NCI-H748 (cell line): ENCODE results near the gene PRKCA.
A peak's percentile ranks its signal among the peaks of the same experiment; 100 is the strongest.

Source experiments
- DNase-seq: peaks from one replicate; lab custom pipeline; 2025; ENCODE audit not compliant: unreplicated experiment; lab: John Stamatoyannopoulos, UW

The PRKCA gene

DNA sequence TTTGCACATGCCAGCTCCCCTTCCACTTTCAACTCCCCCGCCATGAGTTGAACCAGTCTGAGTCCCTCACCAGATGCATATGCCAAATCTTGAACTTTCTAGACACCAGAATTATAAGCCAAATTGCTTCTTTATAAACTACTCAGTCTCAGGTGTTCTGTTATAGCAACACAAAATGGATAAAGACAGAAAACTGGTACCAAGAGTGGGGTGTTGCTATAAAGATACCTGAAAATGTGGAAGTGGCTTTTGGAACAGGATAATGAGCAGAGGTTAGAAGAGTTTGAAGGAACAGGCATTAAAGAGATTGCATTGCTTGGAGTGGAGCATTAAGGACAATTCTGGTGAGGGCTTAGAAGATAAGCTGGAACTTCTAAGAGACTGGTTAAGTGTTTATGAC lies 515.3 kb downstream of the PRKCA start:
- DNase-seq = no peak

DNA sequence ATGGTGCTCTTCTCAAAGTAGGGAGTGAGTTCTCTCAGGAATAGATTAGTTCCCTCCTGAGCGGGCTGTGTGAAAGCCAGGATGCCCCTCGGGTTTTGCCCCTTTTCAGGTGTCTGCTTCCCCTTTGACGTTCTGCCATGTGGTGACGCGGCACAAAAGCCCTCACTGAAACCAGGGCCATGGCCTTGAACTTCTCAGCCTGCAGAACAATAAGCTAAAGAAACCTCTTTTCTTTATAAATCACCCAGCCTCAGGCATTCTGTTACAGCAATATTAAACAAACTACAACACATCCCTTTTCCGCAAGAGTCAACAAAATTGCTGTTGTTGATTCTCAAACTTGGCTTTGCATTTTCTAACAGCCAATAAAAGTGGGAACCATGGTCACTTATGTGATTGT lies 517.1 kb downstream of the PRKCA start:
- DNase-seq = no peak

DNA sequence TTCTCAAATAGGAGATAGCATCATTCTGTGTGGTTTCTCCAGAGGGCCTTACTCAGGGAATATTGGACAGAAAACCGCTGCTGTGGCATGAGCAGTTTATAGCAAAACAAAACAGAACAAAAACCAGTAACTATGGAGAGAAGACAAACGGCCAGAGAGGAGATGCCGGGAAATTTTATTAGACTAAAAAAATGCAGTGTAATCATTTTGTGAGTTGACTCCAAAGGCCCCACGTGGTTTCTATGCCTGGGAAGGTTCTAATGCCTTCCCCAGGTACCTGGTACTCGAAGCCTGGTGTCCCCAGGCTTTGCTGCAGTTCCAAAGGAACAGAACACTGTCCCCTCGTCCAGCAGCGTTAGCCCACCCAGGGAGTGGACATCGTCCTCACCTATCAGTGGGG lies 519.6 kb downstream of the PRKCA start:
- no peak for DNase-seq

- no peak for DNase-seq
These were observed 524.4 kb downstream of the PRKCA start for GRCh38 chr17:66826856-66827255.

- no peak for DNase-seq
These were observed 527.0 kb downstream of the PRKCA start for GRCh38 chr17:66829386-66829864.

DNA sequence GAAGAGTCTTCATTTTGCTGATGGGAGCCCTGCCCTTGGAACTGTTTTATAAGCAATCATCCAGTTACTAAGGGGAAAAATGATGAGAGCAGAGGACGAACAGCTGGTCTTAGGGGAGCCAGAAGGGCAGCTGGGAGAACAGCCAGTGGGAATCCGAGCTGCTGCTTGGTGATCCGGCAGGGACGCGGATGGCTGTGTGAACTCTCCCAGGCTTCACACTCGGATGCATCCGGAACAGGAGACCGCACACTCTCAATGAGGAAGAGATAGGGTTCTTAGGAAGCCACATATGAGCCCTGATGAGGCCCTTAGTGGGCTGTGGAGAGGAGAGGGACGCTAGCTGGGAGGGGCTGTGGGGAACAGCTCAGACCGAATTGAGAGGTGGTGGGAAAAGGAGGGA lies 527.5 kb downstream of the PRKCA start:
- DNase-seq = no peak

- no peak for DNase-seq
These were observed 528.0 kb downstream of the PRKCA start for GRCh38 chr17:66830451-66830850.

DNA sequence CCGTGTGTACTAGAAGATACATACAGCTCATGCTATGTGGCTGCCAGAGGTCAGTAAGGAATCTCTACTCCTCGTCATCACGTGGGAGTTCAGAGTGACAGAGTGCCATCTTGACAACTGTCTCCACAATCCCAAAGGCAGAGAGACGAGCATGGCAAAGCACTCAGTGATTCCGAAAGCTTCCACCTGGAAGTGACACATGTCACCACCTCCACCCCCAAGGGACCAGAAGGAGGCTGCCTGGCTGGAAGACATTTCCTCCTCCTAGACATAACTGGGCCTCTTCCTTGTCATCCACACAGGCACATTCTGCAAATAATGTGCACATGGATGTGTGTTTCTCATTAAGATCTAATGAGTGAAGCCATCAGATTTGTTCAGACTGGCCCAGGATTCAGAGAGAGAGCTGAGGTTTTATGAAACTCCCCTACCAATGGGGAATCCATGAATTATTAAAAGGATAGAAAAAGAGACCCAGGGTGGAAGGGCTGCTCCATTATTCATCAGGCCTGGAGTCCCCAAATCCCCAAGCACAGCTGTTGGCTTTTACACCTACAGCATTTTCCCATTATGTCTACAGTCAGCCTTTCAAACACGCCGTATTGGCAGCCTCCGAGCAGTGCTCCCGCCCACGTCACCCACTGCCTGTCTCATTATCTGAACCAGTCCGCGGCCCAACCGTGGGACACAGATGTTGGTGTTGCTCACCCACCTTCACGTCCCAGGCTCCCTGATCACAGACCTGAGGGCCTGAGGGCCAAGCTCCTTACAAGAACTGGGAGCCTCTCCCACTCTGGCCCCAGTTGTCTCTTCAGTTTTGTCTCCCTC lies 529.2 kb downstream of the PRKCA start:
- DNase-seq = no peak

- DNase-seq = no peak
These were observed 530.8 kb downstream of the PRKCA start for GRCh38 chr17:66833201-66833600.

DNA sequence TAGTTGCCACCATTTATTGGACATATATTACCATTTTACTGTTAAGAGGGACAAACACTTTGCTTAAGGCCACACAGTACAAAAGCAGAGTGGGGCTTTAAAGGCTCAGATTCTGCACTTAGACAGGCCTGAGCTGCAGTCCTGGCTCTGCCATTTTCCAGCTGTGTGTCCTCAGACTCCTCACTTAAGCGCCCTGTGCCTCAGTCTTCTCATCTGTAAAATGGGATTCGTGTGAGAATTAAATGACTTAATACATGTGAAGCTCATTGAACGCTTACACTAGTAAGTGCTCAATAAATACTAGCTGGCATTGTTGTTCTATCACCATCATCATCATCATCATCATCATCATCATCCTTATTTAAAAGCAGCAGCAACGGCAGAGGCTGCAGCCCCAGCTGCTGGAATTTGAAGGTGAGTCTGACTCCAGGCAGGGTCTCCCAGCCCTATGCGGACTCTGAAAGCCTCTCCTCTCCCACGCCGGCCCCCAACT lies 532.1 kb downstream of the PRKCA start:
- no peak for DNase-seq

GRCh38 chr17:66834919-66835454 lies 532.6 kb downstream of the PRKCA start, which contains the start of gene CACNG5:
Gene CACNG5, plus strand, starts transcription at chr17:66835117. Its CDS starts 42,216 bp downstream, at chr17:66877333.
- peak; percentile 50 for DNase-seq

DNA sequence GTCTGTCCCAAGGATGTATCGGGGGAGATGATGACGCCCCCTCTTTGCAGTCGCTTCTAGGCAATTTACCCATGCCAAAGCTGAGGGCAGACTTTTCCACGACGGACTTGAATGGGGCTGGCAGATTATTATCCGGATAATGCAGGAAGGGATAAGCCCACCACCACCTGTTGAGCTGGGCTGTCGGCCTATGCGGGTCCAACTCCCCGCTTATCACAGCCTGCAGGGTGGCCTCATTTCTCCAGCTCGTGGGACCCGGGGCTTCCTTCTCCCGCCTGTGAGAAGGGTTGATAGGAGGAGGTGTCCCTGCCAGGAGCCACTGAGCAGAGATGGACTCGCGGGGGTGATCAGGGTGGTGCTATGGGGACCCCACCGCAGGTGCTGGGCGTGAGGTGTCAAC lies 533.1 kb downstream of the PRKCA start:
- DNase-seq = no peak

DNA sequence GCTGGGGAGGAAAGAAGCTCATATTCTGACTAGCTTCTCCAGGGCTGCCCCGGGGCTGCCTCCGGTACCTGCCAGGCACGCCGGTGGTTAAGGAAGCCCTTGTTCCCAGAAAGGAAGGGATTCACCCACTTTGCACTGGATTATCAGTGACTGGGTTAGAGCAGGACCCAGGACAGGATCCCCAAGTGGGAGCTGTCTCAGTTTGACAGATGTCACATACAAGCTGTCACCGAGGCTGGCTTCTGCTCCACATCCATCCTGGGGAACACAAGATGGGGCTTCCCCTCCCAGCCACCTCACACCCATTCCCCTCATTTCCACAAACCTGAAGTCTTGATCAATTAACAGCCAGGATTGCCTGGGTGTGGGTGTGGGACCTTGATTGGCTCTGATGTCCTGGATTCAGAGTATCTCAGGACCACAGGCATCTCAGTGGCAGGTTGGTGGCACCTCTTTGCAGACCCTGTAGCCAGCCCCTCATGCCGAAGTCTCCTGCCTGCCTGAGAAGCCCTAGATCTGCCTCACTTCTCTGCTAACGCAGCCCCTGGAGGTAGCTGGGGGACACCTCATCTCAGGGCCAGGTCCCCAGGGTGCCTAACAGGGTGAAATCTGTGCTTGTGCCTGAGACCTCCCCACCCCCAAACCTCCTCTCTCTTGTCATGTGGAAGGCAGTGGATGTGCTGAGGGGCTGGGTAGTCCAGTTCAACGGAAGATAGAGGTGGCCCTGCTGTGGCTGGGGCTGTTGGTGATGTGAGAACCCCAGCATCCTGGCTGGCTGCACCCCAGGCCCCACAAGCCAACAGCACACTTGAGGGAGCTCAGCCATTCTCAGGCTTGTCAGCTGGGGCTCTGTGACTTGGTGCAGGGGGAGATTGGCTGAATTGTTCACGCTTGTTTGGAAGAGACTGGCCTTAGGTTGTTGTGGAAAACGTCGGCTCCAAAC lies 533.9 kb downstream of the PRKCA start:
- DNase-seq = no peak

DNA sequence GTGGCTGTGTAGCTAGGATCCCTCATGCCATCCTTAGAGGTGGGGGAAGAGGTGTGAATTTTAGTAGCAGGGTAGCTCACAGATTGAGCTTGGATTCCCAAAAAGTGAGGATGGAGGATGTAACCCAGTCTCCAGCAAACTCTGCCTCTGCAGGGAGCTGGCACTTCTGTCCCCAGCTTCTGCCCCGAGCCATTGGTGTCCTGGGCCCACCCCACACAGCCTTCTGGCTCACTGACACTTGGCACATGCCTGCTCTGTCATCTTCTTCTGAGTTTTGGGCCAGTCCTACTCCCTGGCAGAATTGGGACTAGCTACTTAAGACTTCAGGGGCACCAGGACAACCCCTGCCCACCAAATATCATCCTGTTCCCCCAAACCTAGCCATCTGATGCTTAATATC lies 534.8 kb downstream of the PRKCA start:
- DNase-seq = no peak

DNA sequence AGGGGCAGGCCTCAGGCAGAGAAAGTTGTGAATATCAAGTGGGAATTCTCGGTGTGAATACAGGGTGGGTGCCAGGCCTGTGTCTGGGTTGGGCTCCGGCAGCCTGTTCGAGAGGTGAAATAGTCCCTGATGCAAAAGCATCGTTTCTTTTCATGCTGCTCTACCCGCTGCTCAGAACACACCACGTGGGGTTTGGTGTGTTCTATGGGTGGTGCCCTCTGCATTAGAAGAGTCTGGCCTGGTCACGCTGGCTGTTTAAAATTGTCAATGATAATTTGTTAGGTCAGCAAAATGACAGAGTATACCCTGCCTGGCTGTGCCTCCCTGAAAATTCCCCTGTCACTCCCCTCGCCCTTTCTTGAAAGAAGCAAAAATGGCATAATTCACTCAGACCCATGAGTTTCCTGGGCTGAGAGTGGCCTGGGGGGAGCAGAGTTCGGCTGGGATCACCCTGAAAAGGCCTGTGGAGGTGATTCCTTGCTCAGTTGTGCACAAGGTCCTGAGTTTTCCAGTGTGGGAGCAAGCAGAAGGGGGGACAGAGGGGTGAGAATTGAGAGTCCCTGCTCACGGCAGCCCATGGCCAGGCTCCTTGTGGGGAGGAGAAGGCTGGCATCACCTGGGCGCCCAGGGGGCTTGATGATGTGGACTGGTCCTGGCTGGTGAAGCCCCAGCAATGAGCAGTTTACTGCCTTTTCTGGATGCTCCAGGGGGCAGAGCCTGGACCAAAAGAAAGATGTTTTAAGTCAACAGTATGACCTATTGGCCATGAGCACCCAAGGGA lies 535.7 kb downstream of the PRKCA start:
- DNase-seq = no peak

DNA sequence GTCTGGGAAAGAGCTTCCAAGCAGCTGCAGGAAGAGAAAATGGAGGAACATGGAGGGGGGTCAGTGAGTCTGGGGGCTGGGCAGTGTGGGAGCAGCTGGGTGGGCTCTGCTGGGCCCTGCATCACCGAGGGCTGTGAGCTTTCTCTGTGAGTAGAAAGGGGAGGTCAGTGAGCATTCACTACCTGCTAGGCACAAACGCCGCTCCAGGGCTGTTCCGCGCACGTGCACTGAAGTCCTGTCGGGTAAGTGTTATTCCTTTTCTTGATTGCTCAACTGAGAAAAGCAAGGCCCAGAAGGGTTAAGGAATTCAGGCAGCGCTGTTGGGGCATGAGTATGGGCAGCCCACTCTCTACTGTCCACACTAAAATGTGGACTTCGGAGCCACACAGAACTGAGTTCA lies 537.2 kb downstream of the PRKCA start:
- DNase-seq = no peak

GRCh38 chr17:66840061-66840460 lies 537.6 kb downstream of the PRKCA start:
- DNase-seq = no peak

- no peak for DNase-seq
These were observed 538.9 kb downstream of the PRKCA start for GRCh38 chr17:66841328-66841727.

- DNase-seq = no peak
These were observed 539.3 kb downstream of the PRKCA start for GRCh38 chr17:66841744-66842143.

GRCh38 chr17:66842505-66842904 lies 540.1 kb downstream of the PRKCA start:
- no peak for DNase-seq

DNA sequence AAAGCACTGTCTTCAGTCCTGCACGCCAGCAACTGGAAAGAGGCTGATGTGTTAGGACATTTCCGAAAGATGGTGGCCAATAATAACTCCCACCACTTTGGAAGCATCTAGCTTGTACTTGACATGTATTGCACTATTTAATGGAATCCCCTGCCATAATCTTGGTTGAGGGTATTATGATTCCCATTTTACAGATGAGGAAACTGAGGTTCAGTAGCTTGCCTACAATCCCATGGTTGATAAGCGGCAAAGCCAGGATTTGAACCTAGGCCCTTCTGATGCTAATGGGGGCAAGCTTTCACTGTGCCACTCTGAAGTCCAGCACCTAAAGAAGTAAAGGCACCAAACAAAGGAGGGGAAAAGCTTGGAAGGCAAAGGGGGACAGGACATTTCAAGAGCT lies 540.5 kb downstream of the PRKCA start:
- DNase-seq = no peak
